Stimulated activated CD8-positive, alpha-beta memory T cell treated with anti-CD3 and anti-CD28 coated beads, Interleukin-2, amount 100 ng/mL, for 1 hour (primary cell): ENCODE results near the gene SLC39A5.
A peak's percentile ranks its signal among the peaks of the same experiment; 100 is the strongest.

Source experiments
- DNase-seq, 2 donors: peaks; one replicate each; pipeline ENCODE4 v3.0.0-alpha.2; 2020; ENCODE audit warnings: low read depth in 2 of 2

Gene SLC39A5

GRCh38 chr12:56213878-56214277, 16.0 kb upstream of the SLC39A5 start:
- DNase-seq, result no peak

DNA sequence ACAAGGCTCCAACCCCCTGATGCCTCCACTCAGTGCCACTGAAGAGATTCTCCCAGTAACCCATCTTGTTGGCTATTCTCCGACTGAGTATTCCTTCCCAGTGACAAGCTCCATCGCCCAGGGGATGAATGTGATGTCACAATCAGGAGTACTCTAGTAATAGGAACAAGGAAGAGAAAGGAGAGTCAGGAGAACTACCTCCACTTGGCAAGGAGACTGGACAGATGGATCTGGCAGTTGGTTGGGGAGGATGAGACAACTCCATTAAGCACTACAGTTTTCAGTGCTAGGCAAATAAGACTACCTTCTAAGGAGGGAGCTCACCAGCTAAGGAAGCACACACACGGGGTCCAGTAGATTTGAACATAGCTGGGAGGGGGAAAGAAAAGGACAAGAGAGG, 13.4 kb upstream of the SLC39A5 start:
- no peak for DNase-seq

DNA sequence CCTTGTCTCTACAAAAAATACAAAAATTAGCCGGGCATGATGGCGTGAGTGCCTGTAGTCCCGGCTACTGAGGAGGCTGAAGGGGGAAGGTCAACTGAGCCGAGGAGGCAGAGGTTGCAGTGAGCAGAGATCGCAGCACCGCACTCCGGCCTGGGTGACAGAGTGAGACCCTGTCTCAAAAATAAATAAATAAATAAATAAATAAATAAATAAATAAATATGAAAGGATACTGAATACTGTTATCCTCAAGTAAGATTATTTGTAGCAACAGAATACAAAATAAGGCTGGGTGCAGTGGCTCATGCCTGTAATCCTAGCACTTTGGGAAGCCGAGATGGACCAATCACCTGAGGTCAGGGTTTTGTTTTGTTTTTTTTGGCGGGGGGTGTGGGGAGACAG, 10.0 kb upstream of the SLC39A5 start:
- no peak for DNase-seq

DNA sequence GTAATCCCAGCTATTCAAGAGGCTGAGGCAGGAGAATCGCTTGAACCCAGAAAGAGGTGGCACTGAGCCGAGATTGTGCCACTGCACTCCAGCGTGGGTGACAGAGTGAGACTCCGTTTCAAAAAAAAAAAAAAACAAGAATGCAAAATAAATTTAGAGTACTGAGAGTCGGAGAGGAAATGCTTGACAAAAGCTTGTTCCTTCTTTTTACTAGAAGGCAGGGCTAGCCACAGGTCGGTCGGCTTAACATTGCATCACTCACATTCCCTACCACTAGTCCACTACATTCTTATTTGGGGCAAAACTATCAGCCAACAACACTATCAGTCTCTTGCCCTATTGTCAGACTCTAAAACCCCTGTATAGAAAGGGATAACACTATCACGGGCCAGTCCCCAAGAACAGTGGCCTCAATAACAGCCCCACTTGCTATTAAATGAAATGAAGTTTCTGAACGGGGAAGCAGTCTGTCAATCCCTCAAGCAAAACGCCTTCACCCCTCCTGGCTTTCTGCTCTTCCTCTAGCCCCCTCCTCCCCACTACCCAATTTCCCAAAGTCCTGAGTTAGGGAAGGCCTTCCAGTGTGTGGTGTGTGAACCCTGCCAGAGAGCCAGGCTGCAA, 9.1 kb upstream of the SLC39A5 start:
- DNase-seq, result no peak

DNA sequence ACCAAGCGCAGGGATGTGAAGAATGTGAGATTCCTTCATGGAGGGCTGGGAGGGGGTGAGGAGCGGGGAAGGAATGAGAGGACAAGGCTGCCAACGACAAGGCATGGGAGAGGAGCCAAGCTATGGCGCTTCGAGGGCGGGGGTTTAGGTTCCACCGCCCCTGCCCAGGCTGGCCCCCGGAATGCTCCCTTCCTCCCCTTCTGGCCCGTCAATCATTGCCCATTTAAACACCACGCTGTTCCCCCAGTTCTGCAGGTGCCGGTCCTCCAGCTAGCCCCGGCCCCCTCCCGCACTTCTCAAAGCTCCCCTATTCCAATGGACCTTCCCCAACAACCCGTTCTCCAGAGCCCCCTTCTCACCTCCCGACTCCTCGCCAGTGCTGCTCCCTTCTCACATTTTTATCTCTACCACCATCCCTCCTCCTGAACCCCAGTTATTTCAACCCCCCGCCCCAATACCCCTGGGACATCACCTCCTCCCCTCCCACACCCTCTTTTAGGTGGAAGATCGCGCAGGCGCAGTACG, 8.6 kb upstream of the SLC39A5 start:
- no peak for DNase-seq

DNA sequence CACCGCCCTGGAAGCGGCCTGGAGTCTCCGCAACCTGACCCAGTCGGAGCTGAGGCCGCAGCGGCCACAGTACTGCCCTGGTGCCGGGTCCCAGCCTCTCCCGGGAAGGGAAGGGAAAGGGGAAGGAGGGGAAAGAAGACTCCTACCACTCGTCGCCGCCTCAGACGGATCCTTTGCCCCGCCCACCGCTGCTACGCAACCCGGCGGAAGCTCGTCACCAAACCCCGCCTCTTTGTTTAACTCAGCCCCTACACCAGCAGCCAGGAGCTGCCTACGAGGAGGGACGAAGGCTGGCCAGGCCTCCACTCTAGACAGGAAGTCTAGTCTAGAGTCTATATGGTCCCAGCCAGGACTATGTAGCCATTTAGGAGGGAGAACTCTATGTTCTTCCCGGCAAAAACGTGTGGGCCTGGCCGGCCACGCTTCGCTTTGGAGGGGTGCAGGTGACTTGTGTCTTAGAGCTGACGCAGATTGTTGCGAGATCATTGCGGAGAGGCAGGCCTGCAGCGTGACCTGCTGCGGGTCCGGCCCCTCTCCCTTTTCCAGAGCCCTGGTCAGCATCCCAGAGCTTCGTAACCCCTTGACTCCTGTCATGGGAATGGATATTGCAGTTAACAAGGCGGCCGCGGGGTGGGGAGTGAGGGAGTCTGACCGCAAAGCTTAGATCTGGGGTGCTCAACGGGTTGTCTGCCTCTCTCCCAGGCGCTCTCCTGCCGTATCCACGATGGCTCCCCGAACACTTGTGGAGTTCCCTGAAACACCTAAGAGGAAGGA, 7.9 kb upstream of the SLC39A5 start, which contains the start of gene RNF41:
Gene RNF41 (minus strand): TSS at position 166 of the 774 bp plus-strand sequence. CDS start 7,875 bp downstream, outside the sequence.
- peak; percentile 87 to 88 for DNase-seq

GRCh38 chr12:56222531-56222895, 7.3 kb upstream of the SLC39A5 start:
- no peak for DNase-seq

DNA sequence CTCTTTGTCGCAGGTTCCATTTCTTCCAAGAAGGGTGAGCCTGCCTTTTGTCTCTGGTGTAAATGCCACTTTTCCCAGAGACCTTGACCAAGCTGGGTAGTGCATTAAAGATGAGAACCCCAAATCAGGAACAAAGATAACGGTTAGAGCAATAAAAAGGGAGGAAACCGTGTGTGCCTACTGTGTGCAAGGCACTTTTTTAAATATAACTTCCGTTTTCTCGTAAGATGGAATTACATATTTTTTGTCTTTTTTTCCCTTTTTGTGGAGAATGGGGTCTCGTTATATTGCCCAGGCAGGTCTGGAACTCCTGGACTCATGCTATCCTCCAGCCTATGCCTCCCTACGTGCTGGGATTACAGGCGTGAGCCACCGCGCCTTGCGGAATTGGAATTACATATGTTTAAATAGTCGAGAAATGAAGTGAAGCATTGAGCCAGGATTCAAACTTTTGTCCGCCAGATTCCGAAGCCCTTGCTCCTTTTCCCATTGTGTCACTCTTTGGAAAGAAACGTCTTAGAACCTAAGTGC, 6.2 kb upstream of the SLC39A5 start:
- no peak for DNase-seq

DNA sequence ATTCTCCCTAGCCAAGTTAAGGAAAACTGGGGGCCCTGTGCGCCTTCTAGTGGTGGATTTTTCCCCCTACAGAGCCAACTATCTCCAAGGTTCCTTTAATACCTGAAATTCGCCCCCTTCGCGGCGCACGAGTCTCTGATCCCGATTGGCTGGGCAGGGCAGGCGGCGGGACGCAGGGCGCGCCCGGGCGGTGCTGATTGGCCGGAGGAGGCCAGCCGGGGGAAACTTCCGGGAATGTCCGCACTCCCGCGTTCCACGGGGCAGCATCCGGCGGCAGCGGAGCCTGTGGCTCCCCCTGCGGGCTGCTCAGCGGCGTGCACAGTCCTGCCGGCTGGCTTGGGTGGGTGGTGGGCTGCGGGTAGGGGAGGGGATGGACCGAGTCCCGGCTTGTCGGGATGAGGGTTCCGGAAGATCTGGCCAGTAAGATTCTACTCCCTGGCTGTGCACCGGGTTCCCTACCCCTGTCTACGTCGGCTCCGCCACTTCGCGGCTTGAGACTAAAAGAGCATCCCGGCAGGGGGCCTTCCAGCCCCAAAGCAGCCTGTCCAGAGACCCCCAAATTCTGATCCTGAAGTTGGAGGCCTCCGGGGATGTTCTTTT, 5.6 kb upstream of the SLC39A5 start, which contains the start of gene NABP2:
Gene NABP2 (plus strand): TSS at position 241 of the 600 bp plus-strand sequence. CDS start 515 bp downstream, outside the sequence.
- peak; percentile 85 for DNase-seq

DNA sequence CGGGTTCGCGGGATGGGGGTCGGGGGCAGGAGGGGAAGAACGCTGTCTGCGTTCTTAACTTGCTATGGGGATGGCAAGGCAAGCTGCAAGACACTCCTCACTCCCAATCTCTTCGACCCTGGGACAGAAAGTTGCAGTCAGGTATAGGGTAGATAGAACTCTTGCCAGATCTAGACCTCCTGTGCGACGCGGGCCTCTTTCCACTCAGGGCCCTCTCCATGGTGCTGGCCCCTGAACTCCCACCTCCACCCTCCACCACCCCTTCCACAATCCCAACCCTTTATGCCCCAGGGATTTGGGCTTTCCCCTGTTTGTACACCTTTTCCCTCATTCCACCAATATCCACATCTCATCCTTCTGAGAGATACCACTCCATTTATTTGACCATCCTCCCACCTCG, 4.9 kb upstream of the SLC39A5 start:
- no peak for DNase-seq

GRCh38 chr12:56229082-56229481, 769 bp upstream of the SLC39A5 start:
- DNase-seq, result no peak

GRCh38 chr12:56230432-56231183, 757 bp downstream of the SLC39A5 start:
- no peak for DNase-seq

DNA sequence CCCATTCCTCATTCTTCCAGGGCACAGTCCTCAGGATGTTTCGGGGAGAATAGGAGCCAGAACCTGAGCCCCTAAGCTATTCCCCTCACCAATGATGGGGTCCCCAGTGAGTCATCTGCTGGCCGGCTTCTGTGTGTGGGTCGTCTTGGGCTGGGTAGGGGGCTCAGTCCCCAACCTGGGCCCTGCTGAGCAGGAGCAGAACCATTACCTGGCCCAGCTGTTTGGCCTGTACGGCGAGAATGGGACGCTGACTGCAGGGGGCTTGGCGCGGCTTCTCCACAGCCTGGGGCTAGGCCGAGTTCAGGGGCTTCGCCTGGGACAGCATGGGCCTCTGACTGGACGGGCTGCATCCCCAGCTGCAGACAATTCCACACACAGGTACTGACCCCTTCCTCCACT, 1.3 kb downstream of the SLC39A5 start:
- no peak for DNase-seq

- DNase-seq, result no peak
Observed at GRCh38 chr12:56234746-56235436, 5.0 kb downstream of the SLC39A5 start.

DNA sequence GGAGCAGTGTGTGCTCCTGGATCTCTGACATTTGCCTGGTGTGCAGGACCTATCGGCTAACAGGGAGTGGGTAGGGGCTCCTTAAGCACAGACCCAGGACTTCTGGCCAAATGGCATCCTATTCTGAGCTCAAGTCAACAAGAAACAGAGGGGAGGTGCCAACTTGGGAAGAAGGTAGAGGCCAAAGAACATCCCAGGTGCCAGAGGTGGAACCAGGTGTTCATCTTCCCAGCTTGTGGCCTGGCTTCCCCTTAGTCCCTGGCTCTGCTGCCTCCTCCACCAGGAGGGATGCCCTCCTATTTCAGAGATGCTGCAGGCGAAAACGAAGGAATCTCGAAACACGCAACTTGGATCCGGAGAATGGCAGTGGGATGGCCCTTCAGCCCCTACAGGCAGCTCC, 6.2 kb downstream of the SLC39A5 start:
- DNase-seq, result no peak

GRCh38 chr12:56236985-56237384, 7.1 kb downstream of the SLC39A5 start:
- DNase-seq, result no peak

DNA sequence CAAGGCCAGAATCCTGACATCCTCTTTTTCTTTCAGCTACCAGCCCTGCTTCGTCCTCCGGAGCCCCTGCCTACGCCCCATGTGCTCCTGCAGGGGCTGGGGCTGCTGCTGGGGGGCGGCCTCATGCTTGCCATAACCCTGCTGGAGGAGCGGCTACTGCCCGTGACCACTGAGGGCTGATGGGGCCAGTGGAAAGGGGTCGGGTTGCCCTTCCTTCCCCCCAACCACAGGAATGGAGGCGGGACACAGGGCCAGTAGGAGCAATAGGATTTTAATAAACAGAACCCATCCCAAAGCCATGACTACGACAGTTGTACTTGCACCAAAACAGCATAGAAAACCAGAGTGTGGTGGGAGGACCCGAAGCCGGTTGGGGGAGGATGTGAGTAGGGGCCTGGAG, 7.7 kb downstream of the SLC39A5 start:
- DNase-seq, result no peak

DNA sequence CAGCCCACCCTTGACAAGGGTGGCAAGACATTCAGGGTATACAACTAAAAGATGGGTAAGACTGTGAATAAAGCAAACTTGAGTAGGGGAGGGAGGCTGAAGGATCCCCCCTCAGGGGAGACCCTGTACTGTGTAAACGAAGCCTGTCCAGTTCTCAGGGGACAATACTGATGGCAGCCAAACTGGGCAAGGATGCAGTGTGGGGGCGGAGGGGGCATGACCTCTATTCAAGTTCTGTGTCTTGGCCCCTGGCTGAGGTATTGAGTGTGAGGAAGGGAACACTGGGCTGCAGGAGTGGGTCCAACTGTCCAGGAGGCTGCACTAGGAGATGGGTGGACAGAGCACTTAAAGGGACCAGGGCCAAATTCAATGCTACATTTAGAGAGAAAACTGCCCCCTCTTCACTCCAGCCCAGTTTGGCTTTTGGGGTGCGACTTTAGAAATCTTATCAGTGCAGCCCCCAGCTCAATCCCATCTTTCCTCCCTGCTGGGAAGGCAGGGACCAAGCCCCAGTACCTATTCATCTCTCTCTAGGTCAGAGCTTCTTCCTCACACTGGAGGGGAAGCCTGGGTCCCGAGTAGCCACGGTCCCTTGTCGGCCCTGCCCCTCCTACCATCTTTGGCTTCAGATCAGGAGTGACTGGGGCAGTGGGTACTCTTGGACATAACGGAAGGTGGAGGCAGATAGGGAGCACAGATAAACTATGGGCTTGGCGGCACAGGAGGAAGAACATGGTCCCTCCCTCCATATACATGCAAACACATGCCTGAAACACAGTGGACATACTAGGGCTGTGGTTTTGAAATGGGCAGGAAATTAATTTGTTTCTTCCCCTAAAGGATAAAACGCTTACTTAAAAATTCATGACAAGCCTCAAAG, 11.8 kb downstream of the SLC39A5 start:
- DNase-seq, result no peak

DNA sequence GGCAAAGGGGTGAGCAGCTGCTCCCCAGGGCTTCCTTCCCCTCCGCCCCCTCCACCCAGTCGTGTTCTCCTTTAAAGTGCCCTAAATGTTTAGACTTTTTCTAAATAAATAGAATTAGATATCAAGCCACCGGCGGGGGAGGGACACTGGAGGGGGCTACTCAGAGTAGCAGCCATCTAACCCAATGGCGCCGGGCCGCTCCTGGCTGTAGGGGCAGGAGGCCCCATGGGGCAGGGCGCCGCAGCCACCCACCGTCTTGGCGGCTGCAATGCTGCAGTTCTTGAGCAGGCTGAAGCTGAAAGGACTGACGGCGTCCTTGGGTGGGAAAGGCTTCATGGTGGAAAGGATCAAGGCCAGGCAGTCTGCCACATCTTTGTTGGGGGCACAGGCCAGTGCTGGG, 13.1 kb downstream of the SLC39A5 start:
- DNase-seq, result no peak

GRCh38 chr12:56243731-56244181, 13.9 kb downstream of the SLC39A5 start:
- DNase-seq, result no peak
